Measurements from ENCODE around the gene SLC35F4. TPM values are rescaled to one million over a fixed set of nuclear protein-coding genes. Genes with fewer than 3 reads are reported as not detected.

The SLC35F4 gene
- total RNA-seq, 1 experiment from 2014 or later = not detected

- no peak overlapping the region for H3K27ac ChIP-seq (ENCODE audit: low read depth, low read length)
- no peak overlapping the region for H3K4me2 ChIP-seq (ENCODE audit: low read length)
- no peaks in the 10 kb centered on the region for H3K9me3 ChIP-seq (ENCODE audit: control insufficient read depth in 1 of 2, insufficient read depth in 1 of 2, low read depth in 1 of 2, low read length in 2 of 2)
- TF ChIP-seq CTCF (IDR thresholded peaks at IDR 0.05 in 2 of 3, conservative IDR thresholded peaks at IDR 0.05 in 1 of 3; ENCODE audit: borderline replicate concordance in 1 of 3, insufficient read depth in 1 of 3, low read depth in 2 of 3, low read length in 2 of 3) (no peak), SIN3A (IDR thresholded peaks at IDR 0.05; ENCODE audit: low read depth) (no peak), MAX (IDR thresholded peaks at IDR 0.05) (no peak), FOSL1 (IDR thresholded peaks at IDR 0.05; ENCODE audit: low read depth) (no peak), POLR2A (IDR thresholded peaks at IDR 0.05; ENCODE audit: borderline replicate concordance, extremely low read depth, insufficient read depth, insufficient read length) (no peak), ELF1 (IDR thresholded peaks at IDR 0.05; ENCODE audit: borderline replicate concordance, low read depth) (no peak), ZFX (IDR thresholded peaks at IDR 0.05) (no peak), EZH2 (IDR thresholded peaks at IDR 0.05) (no peak), RAD21 (IDR thresholded peaks at IDR 0.05; ENCODE audit: low read depth) (no peak), SRF (IDR thresholded peaks at IDR 0.05; ENCODE audit: low read depth) (no peak), CEBPB (IDR thresholded peaks at IDR 0.05; ENCODE audit: low read depth) (no peak), EZH2phosphoT487 (IDR thresholded peaks at IDR 0.05; ENCODE audit: borderline replicate concordance) (no peak), ATF3 (IDR thresholded peaks at IDR 0.05) (no peak), ZNF274 (IDR thresholded peaks at IDR 0.05; ENCODE audit: low read depth, low read length) (no peak), CBX3 (IDR thresholded peaks at IDR 0.05; ENCODE audit: low read depth) (no peak)
- no peaks in the 10 kb centered on the region for H4K20me1 ChIP-seq (ENCODE audit: insufficient read depth)
- H2AFZ ChIP-seq (ENCODE audit: low read depth, low read length, poor library complexity, severe bottlenecking) = no peak overlapping the region
- H3K36me3 ChIP-seq (ENCODE audit: control insufficient read depth in 1 of 2, insufficient read depth in 2 of 2, low read length in 2 of 2) = no peaks in the 10 kb centered on the region
- intact Hi-C loops (cut with micrococcal nuclease) = no loop called here
- no peaks in the 10 kb centered on the region for H3K79me2 ChIP-seq (ENCODE audit: insufficient read depth, low read length)
- ChIA-PET RAD21 (ENCODE audit: low non-redundant PET in 1 of 2, low total read pairs in 2 of 2, uncharacterized antibody in 2 of 2, unreplicated experiment in 2 of 2) (no interaction called here), POLR2A (no interaction called here), CTCF (interaction anchor here (1.6 kb wide), 1 partner anchor 185 kb away, joined by 8 read pairs; no protein-coding TSS in a partner anchor)
- H3K4me3 ChIP-seq (replicated peaks in 1 of 2; ENCODE audit: low read depth in 1 of 2, low read length in 2 of 2) = no peak overlapping the region
- BruUV-seq (replicated peaks) = no TSS peak
- peaks cover 28% of the 10 kb centered on the region for H3K27me3 ChIP-seq (ENCODE audit: insufficient read depth, low read length)
- no peak overlapping the region for H3K9ac ChIP-seq (ENCODE audit: low read length)
- no peaks in the 10 kb centered on the region for H3K9me2 ChIP-seq (ENCODE audit: insufficient read depth)
- no peak for ATAC-seq
- no peak for DNase-seq (ENCODE audit: low read depth, low spot score)
- H3K4me1 ChIP-seq (ENCODE audit: control insufficient read depth in 1 of 2, insufficient read depth in 2 of 2, low read length in 2 of 2) = no peaks in the 10 kb centered on the region
These were observed 179.6 kb downstream of the SLC35F4 start for GRCh38 chr14:57686304-57686703.
